Measurements from ENCODE around the gene MCMBP.

Gene MCMBP

GRCh38 chr10:119824299-119824698, 48.3 kb downstream of the MCMBP start:
- Histone ChIP-seq H3K9me3 (ENCODE audit: insufficient read depth, low read length) (no peaks in the 10 kb centered on the region), H3K4me2 (ENCODE audit: low read length) (no peak overlapping the region), H3K4me3 (ENCODE audit: low read length) (no peak overlapping the region), H3K36me3 (replicated peaks; ENCODE audit: low read depth, low read length) (peaks cover 21% of the 10 kb centered on the region), H3K27ac (ENCODE audit: low read length) (no peak overlapping the region), H4K20me1 (ENCODE audit: insufficient read depth, low read length) (no peaks in the 10 kb centered on the region), H3K9ac (ENCODE audit: low read length) (no peak overlapping the region), H2AFZ (ENCODE audit: low read depth, low read length) (no peak overlapping the region), H3K79me2 (ENCODE audit: low read length) (no peaks in the 10 kb centered on the region), H3K27me3 (ENCODE audit: low read depth, low read length) (no peaks in the 10 kb centered on the region), H3K4me1 (ENCODE audit: low read length) (no peaks in the 10 kb centered on the region)
- TF ChIP-seq CTCF (IDR thresholded peaks at IDR 0.05; ENCODE audit: low read depth, low read length) (no peak), EZH2phosphoT487 (IDR thresholded peaks at IDR 0.05; ENCODE audit: low read depth) (no peak)

DNA sequence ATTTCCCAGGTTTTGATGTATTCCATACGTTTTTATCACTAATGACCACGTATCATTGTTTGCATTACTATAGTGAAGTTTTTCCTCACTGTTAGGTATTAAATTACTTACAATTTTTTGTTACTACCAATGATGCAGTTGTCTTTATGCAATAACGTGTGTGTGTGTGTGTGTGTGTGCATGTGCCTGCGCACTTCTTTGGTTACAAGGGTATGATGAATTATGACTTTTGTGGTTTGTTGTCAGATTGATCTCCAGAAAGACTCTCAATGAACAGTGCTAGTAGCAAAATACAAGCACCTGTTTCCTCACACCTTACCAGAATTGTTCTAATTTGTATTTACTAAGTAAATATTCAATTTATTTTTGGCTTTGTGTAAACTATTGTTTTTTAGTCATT, 51.5 kb downstream of the MCMBP start:
- H3K9me3 ChIP-seq (ENCODE audit: insufficient read depth, low read length), result no peaks in the 10 kb centered on the region
- TF ChIP-seq CTCF (IDR thresholded peaks at IDR 0.05; ENCODE audit: low read depth, low read length) (no peak), EZH2phosphoT487 (IDR thresholded peaks at IDR 0.05; ENCODE audit: low read depth) (no peak)
- H3K4me3 ChIP-seq (ENCODE audit: low read length), result no peak overlapping the region
- no peak overlapping the region for H3K9ac ChIP-seq (ENCODE audit: low read length)
- H3K27ac ChIP-seq (ENCODE audit: low read length), result no peak overlapping the region
- no peaks in the 10 kb centered on the region for H4K20me1 ChIP-seq (ENCODE audit: insufficient read depth, low read length)
- peaks cover 4% of the 10 kb centered on the region for H3K36me3 ChIP-seq (replicated peaks; ENCODE audit: low read depth, low read length)
- no peak overlapping the region for H3K4me2 ChIP-seq (ENCODE audit: low read length)
- H3K4me1 ChIP-seq (ENCODE audit: low read length), result no peaks in the 10 kb centered on the region
- H3K79me2 ChIP-seq (ENCODE audit: low read length), result no peaks in the 10 kb centered on the region
- H3K27me3 ChIP-seq (ENCODE audit: low read depth, low read length), result no peaks in the 10 kb centered on the region
- H2AFZ ChIP-seq (ENCODE audit: low read depth, low read length), result no peak overlapping the region

DNA sequence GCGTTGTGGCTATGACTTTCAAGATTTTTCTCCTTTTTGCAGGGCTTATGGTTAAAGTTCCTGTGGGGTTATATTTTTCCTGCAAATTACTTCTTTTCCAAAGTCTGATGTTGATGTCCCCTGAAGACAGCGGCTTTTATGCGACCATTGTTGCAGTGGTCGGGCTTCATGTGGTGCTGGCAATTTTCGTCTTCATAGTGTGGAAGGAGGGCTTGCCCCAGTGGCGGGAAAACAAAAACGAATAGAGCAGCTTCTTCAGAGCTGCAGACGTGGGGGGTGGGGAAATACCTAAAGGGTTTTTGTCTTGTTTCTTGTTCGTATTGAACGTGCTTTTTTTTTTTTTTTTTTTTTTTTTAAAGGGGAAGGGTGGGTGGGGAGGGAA, 53.8 kb downstream of the MCMBP start:
- Histone ChIP-seq H4K20me1 (ENCODE audit: insufficient read depth, low read length) (no peaks in the 10 kb centered on the region), H3K36me3 (replicated peaks; ENCODE audit: low read depth, low read length) (peaks cover 4% of the 10 kb centered on the region), H3K4me2 (ENCODE audit: low read length) (no peak overlapping the region), H3K79me2 (ENCODE audit: low read length) (no peaks in the 10 kb centered on the region), H3K4me3 (ENCODE audit: low read length) (no peak overlapping the region), H3K4me1 (ENCODE audit: low read length) (no peaks in the 10 kb centered on the region; the same call in 1 of the 2 replicates), H3K27ac (ENCODE audit: low read length) (no peak overlapping the region), H3K9me3 (ENCODE audit: insufficient read depth, low read length) (no peaks in the 10 kb centered on the region), H3K27me3 (ENCODE audit: low read depth, low read length) (no peaks in the 10 kb centered on the region), H2AFZ (ENCODE audit: low read depth, low read length) (no peak overlapping the region), H3K9ac (ENCODE audit: low read length) (no peak overlapping the region)
- TF ChIP-seq EZH2phosphoT487 (IDR thresholded peaks at IDR 0.05; ENCODE audit: low read depth), result no peak
- no peak for TF ChIP-seq CTCF (IDR thresholded peaks at IDR 0.05; ENCODE audit: low read depth, low read length)

DNA sequence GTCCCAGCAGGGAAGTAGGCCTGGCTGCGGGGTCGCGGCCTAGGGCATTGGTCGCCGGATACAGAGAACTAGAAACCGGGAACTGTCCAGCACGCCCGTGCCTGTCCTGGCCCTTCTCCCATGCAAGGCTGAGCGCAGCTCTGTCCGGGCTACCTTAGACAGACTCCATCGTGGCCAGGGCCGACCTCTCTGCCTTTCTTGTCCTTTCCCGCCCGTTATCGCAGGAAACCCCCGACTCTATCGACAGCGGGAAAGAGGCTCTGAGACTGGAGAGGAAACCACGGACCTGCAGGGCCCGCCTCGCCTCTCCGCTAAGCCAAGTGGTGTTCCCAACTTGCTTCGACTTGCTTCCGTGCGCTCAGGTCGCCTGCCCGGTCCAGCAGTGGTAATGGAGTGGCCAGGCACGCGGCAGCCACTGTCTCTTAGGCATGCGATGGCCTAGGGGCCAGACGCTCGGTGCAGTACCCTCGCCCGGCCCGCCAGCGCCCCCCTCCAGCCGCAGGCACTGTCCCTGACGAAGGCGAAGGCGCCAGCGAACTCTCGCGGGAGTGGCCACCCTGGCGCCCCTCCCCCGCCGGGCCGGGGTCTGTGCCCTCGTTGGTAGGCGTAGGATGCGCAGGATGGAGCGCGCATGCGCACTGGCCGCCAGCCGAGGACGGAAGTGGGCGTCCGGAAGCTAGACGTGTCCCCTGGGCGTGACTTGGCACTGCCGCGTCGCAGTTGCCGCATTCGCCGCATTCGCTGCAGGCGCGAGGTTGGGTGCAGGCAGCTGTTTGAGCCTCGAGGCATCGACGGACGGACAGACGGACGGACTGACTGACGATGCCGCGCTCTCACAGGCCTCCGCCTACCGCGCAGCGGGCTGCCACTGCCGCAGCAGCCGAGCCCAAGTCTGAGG, 54.4 kb downstream of the MCMBP start:
- H3K9ac ChIP-seq (ENCODE audit: low read length), result no peak overlapping the region

More for the DNA sequence above, 54.4 kb downstream of the MCMBP start:
- Histone ChIP-seq H3K79me2 (ENCODE audit: low read length) (no peaks in the 10 kb centered on the region), H2AFZ (ENCODE audit: low read depth, low read length) (no peak overlapping the region), H3K4me1 (ENCODE audit: low read length) (no peaks in the 10 kb centered on the region; the same call in 1 of the 2 replicates), H3K36me3 (replicated peaks; ENCODE audit: low read depth, low read length) (peaks cover 2% of the 10 kb centered on the region), H3K4me3 (ENCODE audit: low read length) (no peak overlapping the region), H3K27me3 (ENCODE audit: low read depth, low read length) (no peaks in the 10 kb centered on the region), H4K20me1 (ENCODE audit: insufficient read depth, low read length) (no peaks in the 10 kb centered on the region), H3K27ac (ENCODE audit: low read length) (no peak overlapping the region), H3K4me2 (ENCODE audit: low read length) (no peak overlapping the region), H3K9me3 (ENCODE audit: insufficient read depth, low read length) (no peaks in the 10 kb centered on the region)
- no peak for TF ChIP-seq EZH2phosphoT487 (IDR thresholded peaks at IDR 0.05; ENCODE audit: low read depth)

Measured in OCI-LY3 (cell line).